Ovary (tissue), 9 donors: ENCODE measurements around the gene GKN1. TPM values are rescaled to one million over a fixed set of nuclear protein-coding genes. Genes with fewer than 3 reads are reported as not detected.

Experiments
- DNase-seq, 5 donors: peaks; one replicate each; pipeline ENCODE4 v3.0.0-alpha.2; 2019 to 2020
- H3K27ac ChIP-seq, 2 donors: fragments of 200-600 bp; one replicate each; pipeline versions ENCODE4 v1.5.1 to v1.8.0; 2019 to 2022
- H3K27me3 ChIP-seq: fragments of 200-600 bp; one replicate; pipeline ENCODE4 v1.8.0; 2022
- H3K36me3 ChIP-seq: fragments of 200-600 bp; sonication (generic); one replicate; pipeline ENCODE4 v1.5.1; 2019
- H3K4me1 ChIP-seq: one replicate; pipeline ENCODE4 v1.8.1; 2013; ENCODE audit warnings: mild to moderate bottlenecking, moderate library complexity; ENCODE audit not compliant: insufficient read depth
- H3K4me3 ChIP-seq: fragments of 200-600 bp; sonication (generic); one replicate; pipeline ENCODE4 v1.5.1; 2017
- H3K9me3 ChIP-seq, 2 donors: fragments of 200-600 bp in 1 of 2; sonication (generic) in 1 of 2; one replicate each; pipeline versions ENCODE4 v1.5.1 to v1.8.1; 2013 to 2019; ENCODE audit warnings: mild to moderate bottlenecking in 1 of 2, moderate library complexity in 1 of 2
- EP300 ChIP-seq: sonication (generic); formaldehyde crosslinking; IDR thresholded peaks from one replicate; pipeline ENCODE4 v1.6.1; 2017; ENCODE audit warnings: antibody characterized with exemption
- POLR2A ChIP-seq: fragments of 450-650 bp; IDR thresholded peaks from one replicate; pipeline ENCODE4 v1.6.1; 2017; ENCODE audit warnings: antibody characterized with exemption, mild to moderate bottlenecking, moderate library complexity
- WGBS, 3 donors: extraction: QIAGEN DNeasy Blood & Tissue Kit in 1 of 3; methylation state at CpG; one replicate each; pipeline versions ENCODE4 v1.1.5 to v1.1.7; 2013 to 2017; 5-methylcytosine and 5-hydroxymethylcytosine counted together
- intact Hi-C, 4 donors: fragments of 100-400 bp; cut with DNase I; formaldehyde crosslinking; loops; one replicate each; pipeline versions ENCODE4 v1.11.0 to v1.15.1; 2022 to 2023
- polyA plus RNA-seq, 2 donors: library from polyadenylated mRNA; stranded (reverse); fragments of 200-250 nt in 1 of 2; fragments of 350-450 nt in 1 of 2; fragmentation: Illumina TruSeq in 1 of 2; extraction: RNeasy Lipid Tissue Mini Kit (QIAGEN cat#74804) in 1 of 2; gene quantifications; one replicate each; pipeline ENCODE4 v1.2.3, GENCODE V29; 2013 to 2014
- total RNA-seq, 7 donors: library from RNA; depleted of rRNA in 2 of 7; stranded (reverse); fragments of >200 nt in 2 of 7; fragmentation: NEBNext Ultra II Directional in 3 of 7; extraction: Animal tissue kit (Norgen Biotek cat#: 25700) in 3 of 7; gene quantifications; one replicate each; pipeline versions ENCODE4 v1.1.0 to v1.2.4, GENCODE V29; 2016 to 2023
- TF ChIP-seq, protein P1 (sequence below), 3 donors: fragments of 450-650 bp in 2 of 3; fragments of 200-600 bp in 1 of 3; IDR thresholded peaks; one replicate each; pipeline versions ENCODE4 v1.5.1 to v1.8.0; 2016 to 2022; ENCODE audit warnings: antibody characterized with exemption in 3 of 3, mild to moderate bottlenecking in 1 of 3
- donor health status: DM: no; HTN: no; CAD: no; lungs with moderate emphysema.
- donor health status: DM: no; HTN: no; CAD: no.
- donor health status: Bipolar disorder and iron deficiency.
- donor health status: DM: yes; HTN: yes; CAD: no.
- donor health status: DM: no; HTN: no; CAD: no.
- donor health status: DM: yes; HTN: yes; CAD: no.

Gene GKN1
- total and polyA plus RNA-seq, 9 donors, result not detected

DNA sequence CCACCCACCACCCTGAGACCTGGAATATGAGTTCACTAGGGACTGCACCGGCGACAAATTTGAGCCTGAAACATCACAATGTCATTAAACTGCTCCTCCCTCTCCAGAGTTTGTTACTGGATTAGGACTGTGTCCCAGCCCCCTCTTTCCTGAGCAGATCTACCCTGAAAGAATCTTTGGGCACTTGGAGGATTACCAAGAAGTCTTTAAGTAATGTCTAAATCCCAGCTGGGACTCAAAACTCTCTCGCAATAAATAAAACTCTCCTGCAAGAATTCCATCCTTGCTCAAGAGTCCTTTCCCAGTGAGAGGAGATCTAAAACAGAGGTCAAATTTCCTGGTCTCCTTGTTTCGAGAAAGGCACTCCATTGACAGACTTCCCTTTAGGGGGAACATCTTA is 42.6 kb upstream of the GKN1 start:
- Histone ChIP-seq H3K4me1 (no peaks in the 10 kb centered on the region), H3K4me3 (no peak overlapping the region), H3K27ac (no peak overlapping the region), H3K9me3 (no peaks in the 10 kb centered on the region), H3K27me3 (no peaks in the 10 kb centered on the region), H3K36me3 (no peaks in the 10 kb centered on the region)
- TF ChIP-seq, protein P1, sequence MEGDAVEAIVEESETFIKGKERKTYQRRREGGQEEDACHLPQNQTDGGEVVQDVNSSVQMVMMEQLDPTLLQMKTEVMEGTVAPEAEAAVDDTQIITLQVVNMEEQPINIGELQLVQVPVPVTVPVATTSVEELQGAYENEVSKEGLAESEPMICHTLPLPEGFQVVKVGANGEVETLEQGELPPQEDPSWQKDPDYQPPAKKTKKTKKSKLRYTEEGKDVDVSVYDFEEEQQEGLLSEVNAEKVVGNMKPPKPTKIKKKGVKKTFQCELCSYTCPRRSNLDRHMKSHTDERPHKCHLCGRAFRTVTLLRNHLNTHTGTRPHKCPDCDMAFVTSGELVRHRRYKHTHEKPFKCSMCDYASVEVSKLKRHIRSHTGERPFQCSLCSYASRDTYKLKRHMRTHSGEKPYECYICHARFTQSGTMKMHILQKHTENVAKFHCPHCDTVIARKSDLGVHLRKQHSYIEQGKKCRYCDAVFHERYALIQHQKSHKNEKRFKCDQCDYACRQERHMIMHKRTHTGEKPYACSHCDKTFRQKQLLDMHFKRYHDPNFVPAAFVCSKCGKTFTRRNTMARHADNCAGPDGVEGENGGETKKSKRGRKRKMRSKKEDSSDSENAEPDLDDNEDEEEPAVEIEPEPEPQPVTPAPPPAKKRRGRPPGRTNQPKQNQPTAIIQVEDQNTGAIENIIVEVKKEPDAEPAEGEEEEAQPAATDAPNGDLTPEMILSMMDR (IDR thresholded peaks at IDR 0.05), result no peak
- TF ChIP-seq EP300, result no peak
- TF ChIP-seq POLR2A, result no peak
- intact Hi-C loops, result no loop called here
- 33 to 62% (median 36%) methylated on average over 4 of the region's 4 CpGs for WGBS, 3 donors
- DNase-seq, result no peak

- 82 to 87% (median 84%) methylated on average over 4 of the region's 4 CpGs for WGBS, 3 donors
These were observed 42.0 kb upstream of the GKN1 start for GRCh38 chr2:68932402-68932801.

GRCh38 chr2:68934021-68934420 is 40.4 kb upstream of the GKN1 start:
- no peak for DNase-seq
- Histone ChIP-seq H3K4me1 (no peaks in the 10 kb centered on the region), H3K9me3 (no peaks in the 10 kb centered on the region), H3K36me3 (no peaks in the 10 kb centered on the region), H3K4me3 (no peak overlapping the region), H3K27me3 (no peaks in the 10 kb centered on the region), H3K27ac (no peak overlapping the region)
- TF ChIP-seq, protein P1 (IDR thresholded peaks at IDR 0.05), result no peak
- TF ChIP-seq EP300 (no peak), POLR2A (no peak)
- intact Hi-C loops, result no loop called here
- 95 to 97% (median 97%) methylated on average over 3 of the region's 3 CpGs for WGBS, 3 donors

More at GRCh38 chr2:68932402-68932801, 42.0 kb upstream of the GKN1 start:
- TF ChIP-seq POLR2A, result no peak
- TF ChIP-seq, protein P1 (IDR thresholded peaks at IDR 0.05), result no peak
- TF ChIP-seq EP300, result no peak
- Histone ChIP-seq H3K36me3 (no peaks in the 10 kb centered on the region), H3K9me3 (no peaks in the 10 kb centered on the region), H3K27me3 (no peaks in the 10 kb centered on the region), H3K27ac (no peak overlapping the region), H3K4me1 (no peaks in the 10 kb centered on the region), H3K4me3 (no peak overlapping the region)
- DNase-seq, result no peak
- intact Hi-C loops, result no loop called here

GRCh38 chr2:68935471-68935870 is 39.0 kb upstream of the GKN1 start:
- TF ChIP-seq POLR2A, result no peak
- no peak for TF ChIP-seq EP300
- TF ChIP-seq, protein P1 (IDR thresholded peaks at IDR 0.05), result no peak
- intact Hi-C loops, result no loop called here
- DNase-seq, result no peak
- H3K36me3 ChIP-seq, result no peaks in the 10 kb centered on the region
- no peak overlapping the region for H3K4me3 ChIP-seq
- no peaks in the 10 kb centered on the region for H3K9me3 ChIP-seq
- H3K4me1 ChIP-seq, result no peaks in the 10 kb centered on the region
- no peaks in the 10 kb centered on the region for H3K27me3 ChIP-seq
- 92 to 96% (median 95%) methylated on average over 5 of the region's 5 CpGs for WGBS, 3 donors
- no peak overlapping the region for H3K27ac ChIP-seq
